SK-N-SH treated with all-trans-retinoic acid at 6 μM for 48 hours (cell line): ENCODE results near the gene DST.

ENCODE experiments used
- ARNTL ChIP-seq: fragments of 450-650 bp; formaldehyde crosslinking; IDR thresholded peaks from 2 replicates; pipeline ENCODE4 v1.5.0; 2020; ENCODE audit warnings: low read depth, mild to moderate bottlenecking, moderate library complexity, borderline replicate concordance
- CSDC2 ChIP-seq: fragments of 250-450 bp; sonication (Bioruptor Pico); IDR thresholded peaks from 2 replicates; pipeline ENCODE4 v1.5.0; 2020; ENCODE audit warnings: mild to moderate bottlenecking, moderate library complexity
- OSR1 ChIP-seq: fragments of 250-450 bp; sonication (Bioruptor Pico); IDR thresholded peaks from 2 replicates; pipeline ENCODE4 v1.8.0; 2022; ENCODE audit warnings: moderate library complexity, mild to moderate bottlenecking, inconsistent platforms
- PPARA ChIP-seq: fragments of 250-450 bp; sonication (Bioruptor Pico); IDR thresholded peaks from 2 replicates; pipeline ENCODE4 v1.5.0; 2020; ENCODE audit warnings: mild to moderate bottlenecking, borderline replicate concordance
- TCF4 ChIP-seq: fragments of 250-450 bp; sonication (Bioruptor Pico); IDR thresholded peaks from 2 replicates; pipeline ENCODE4 v1.8.0; 2021; ENCODE audit warnings: mild to moderate bottlenecking, moderate library complexity, borderline replicate concordance
- TOX ChIP-seq: fragments of 250-450 bp; sonication (Bioruptor Pico); IDR thresholded peaks from 2 replicates; pipeline ENCODE4 v1.8.0; 2021; ENCODE audit warnings: mild to moderate bottlenecking, moderate library complexity, borderline replicate concordance
- ZC3H10 ChIP-seq: fragments of 250-450 bp; sonication (Bioruptor Pico); IDR thresholded peaks from 2 replicates; pipeline ENCODE4 v1.5.1; 2021; ENCODE audit warnings: mild to moderate bottlenecking, moderate library complexity
- ZFP30 ChIP-seq: fragments of 450-650 bp; formaldehyde crosslinking; IDR thresholded peaks from 2 replicates; pipeline ENCODE4 v1.5.0; 2022; ENCODE audit warnings: mild to moderate bottlenecking, moderate library complexity
- ZNF565 ChIP-seq: fragments of 450-650 bp; formaldehyde crosslinking; conservative IDR thresholded peaks from 2 replicates; pipeline ENCODE4 v1.5.0; 2020; ENCODE audit warnings: low read depth, mild to moderate bottlenecking, moderate library complexity
- ZNF70 ChIP-seq: fragments of 450-650 bp; formaldehyde crosslinking; IDR thresholded peaks from 2 replicates; pipeline ENCODE4 v1.5.0; 2020; ENCODE audit warnings: mild to moderate bottlenecking, moderate library complexity
- ZNF8 ChIP-seq: fragments of 450-650 bp; formaldehyde crosslinking; IDR thresholded peaks from 2 replicates; pipeline ENCODE4 v1.5.0; 2020; ENCODE audit warnings: mild to moderate bottlenecking, moderate library complexity
- TF ChIP-seq, protein P1 (sequence below): fragments of 250-450 bp; sonication (Bioruptor Pico); IDR thresholded peaks from 2 replicates; pipeline ENCODE4 v1.8.0; 2020; ENCODE audit warnings: mild to moderate bottlenecking, moderate library complexity, borderline replicate concordance
- TF ChIP-seq, protein P2 (sequence below): fragments of 250-450 bp; sonication (Bioruptor Pico); IDR thresholded peaks from 2 replicates; pipeline ENCODE4 v1.5.1; 2020; ENCODE audit warnings: low read depth, mild to moderate bottlenecking, moderate library complexity

DNA sequence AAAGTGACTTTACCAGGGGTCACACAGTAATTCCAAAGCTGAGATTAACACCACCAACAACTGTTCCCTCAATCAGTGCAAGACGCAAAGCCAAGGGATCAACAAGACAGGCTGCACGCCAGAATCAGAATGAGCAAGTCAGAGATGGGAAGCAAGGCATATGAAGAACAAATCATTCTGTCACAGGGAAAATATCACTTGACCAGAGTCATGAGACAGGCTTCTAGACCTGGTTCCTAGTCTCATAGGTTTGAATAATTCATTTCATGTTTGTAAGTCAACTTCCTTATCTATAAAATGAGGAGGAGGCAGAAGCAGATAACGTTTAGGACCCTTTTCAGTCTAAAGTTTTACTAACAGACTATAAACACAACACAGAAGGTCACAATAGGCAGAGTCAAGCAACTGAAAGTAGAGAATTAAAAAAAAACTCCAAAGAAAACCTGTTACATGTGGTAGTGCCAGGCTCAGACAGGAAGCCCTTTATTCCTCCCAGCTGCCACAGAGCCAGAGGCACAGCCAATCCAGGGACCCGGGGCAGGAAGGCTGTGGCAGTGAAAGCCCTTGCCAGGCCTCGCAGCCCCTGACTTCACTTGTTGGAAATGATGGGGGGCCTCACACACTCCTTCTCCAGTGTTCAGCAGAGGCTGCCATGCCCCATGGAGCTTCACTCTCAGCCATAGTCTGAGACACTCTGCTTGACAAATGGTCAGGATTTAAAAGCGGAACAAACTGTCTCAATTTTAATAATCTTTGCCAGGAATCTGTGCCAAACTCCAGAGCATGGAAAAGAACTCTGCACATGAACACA lies 29.2 kb upstream of the DST start:
- TF ChIP-seq PPARA (CRISPR knock-in tag) = no peak
- no peak for TF ChIP-seq ZFP30
- TF ChIP-seq, protein P1, sequence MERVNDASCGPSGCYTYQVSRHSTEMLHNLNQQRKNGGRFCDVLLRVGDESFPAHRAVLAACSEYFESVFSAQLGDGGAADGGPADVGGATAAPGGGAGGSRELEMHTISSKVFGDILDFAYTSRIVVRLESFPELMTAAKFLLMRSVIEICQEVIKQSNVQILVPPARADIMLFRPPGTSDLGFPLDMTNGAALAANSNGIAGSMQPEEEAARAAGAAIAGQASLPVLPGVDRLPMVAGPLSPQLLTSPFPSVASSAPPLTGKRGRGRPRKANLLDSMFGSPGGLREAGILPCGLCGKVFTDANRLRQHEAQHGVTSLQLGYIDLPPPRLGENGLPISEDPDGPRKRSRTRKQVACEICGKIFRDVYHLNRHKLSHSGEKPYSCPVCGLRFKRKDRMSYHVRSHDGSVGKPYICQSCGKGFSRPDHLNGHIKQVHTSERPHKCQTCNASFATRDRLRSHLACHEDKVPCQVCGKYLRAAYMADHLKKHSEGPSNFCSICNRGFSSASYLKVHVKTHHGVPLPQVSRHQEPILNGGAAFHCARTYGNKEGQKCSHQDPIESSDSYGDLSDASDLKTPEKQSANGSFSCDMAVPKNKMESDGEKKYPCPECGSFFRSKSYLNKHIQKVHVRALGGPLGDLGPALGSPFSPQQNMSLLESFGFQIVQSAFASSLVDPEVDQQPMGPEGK (CRISPR knock-in tag) = no peak
- no peak for TF ChIP-seq TOX (CRISPR knock-in tag)
- no peak for TF ChIP-seq OSR1
- TF ChIP-seq, protein P2, sequence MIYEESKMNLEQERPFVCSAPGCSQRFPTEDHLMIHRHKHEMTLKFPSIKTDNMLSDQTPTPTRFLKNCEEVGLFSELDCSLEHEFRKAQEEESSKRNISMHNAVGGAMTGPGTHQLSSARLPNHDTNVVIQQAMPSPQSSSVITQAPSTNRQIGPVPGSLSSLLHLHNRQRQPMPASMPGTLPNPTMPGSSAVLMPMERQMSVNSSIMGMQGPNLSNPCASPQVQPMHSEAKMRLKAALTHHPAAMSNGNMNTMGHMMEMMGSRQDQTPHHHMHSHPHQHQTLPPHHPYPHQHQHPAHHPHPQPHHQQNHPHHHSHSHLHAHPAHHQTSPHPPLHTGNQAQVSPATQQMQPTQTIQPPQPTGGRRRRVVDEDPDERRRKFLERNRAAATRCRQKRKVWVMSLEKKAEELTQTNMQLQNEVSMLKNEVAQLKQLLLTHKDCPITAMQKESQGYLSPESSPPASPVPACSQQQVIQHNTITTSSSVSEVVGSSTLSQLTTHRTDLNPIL (CRISPR knock-in tag) = no peak
- no peak for TF ChIP-seq ZNF70 (CRISPR knock-in tag)
- no peak for TF ChIP-seq ZNF565 (CRISPR knock-in tag)
- TF ChIP-seq ZC3H10 = no peak
- no peak for TF ChIP-seq ARNTL
- TF ChIP-seq CSDC2 (CRISPR knock-in tag) = no peak
- no peak for TF ChIP-seq TCF4
- TF ChIP-seq ZNF8 = no peak
